Testis (tissue), 2 donors: ENCODE data around the gene RELL2.

Source experiments
- CTCF ChIP-seq, 3 experiments: fragments of 450-650 bp in 2 of 3; fragments of 200-600 bp in 1 of 3; sonication (generic) in 1 of 3; IDR thresholded peaks; one replicate each; pipeline ENCODE4 v1.5.1; 2016 to 2019; ENCODE audit warnings: antibody characterized with exemption in 3 of 3, mild to moderate bottlenecking in 2 of 3, moderate library complexity in 1 of 3
- POLR2A ChIP-seq: fragments of 450-650 bp; IDR thresholded peaks from one replicate; pipeline ENCODE4 v1.6.1; 2017; ENCODE audit warnings: antibody characterized with exemption, mild to moderate bottlenecking, moderate library complexity

- TF ChIP-seq CTCF (IDR thresholded peaks at IDR 0.05) (no peak), POLR2A (no peak)
Observed at GRCh38 chr5:141654298-141654697, 17.5 kb downstream of the RELL2 start.
